ENCODE results near the gene ARPC4. TPM values are rescaled to one million over a fixed set of nuclear protein-coding genes. Genes with fewer than 3 reads are reported as not detected.

ARPC4 gene
- total RNA-seq, 1 donor from 2014 or later, result 166 TPM

- DNase-seq (ENCODE audit: low spot score), result no peak
These were observed 62.7 kb downstream of the ARPC4 start for GRCh38 chr3:9855594-9855993.

Other genes starting within 250 kb of the ARPC4 start
- gene LHFPL4, start 239.3 kb upstream of the ARPC4 start, total RNA-seq, result not detected
- 31.7 TPM for gene MTMR14, start 143.6 kb upstream of the ARPC4 start, total RNA-seq
- 0.29 TPM for gene CPNE9, start 89.2 kb upstream of the ARPC4 start, total RNA-seq
- 18.6 TPM for gene BRPF1, start 61.3 kb upstream of the ARPC4 start, total RNA-seq
- gene OGG1, start 43.1 kb upstream of the ARPC4 start, total RNA-seq, result 25.3 TPM
- 24.3 TPM for gene CAMK1, start 23.1 kb upstream of the ARPC4 start, total RNA-seq
- 54.6 TPM for gene TADA3, start 609 bp upstream of the ARPC4 start, total RNA-seq
- gene TTLL3, start 17.2 kb downstream of the ARPC4 start, total RNA-seq, result 98.3 TPM
- gene RPUSD3, start 50.9 kb downstream of the ARPC4 start, total RNA-seq, result 33.9 TPM
- 1.1 TPM for gene CIDEC, start 87.2 kb downstream of the ARPC4 start, total RNA-seq
- 26.6 TPM for gene JAGN1, start 97.5 kb downstream of the ARPC4 start, total RNA-seq
- gene IL17RE, start 109.8 kb downstream of the ARPC4 start, total RNA-seq, result 11.9 TPM
- gene IL17RC, start 124.0 kb downstream of the ARPC4 start, total RNA-seq, result 34.0 TPM
- 37.0 TPM for gene CRELD1, start 140.8 kb downstream of the ARPC4 start, total RNA-seq
- gene PRRT3, start 159.3 kb downstream of the ARPC4 start, total RNA-seq, result 3.5 TPM
- gene EMC3, start 193.8 kb downstream of the ARPC4 start, total RNA-seq, result 63.1 TPM
- gene FANCD2, start 233.4 kb downstream of the ARPC4 start, total RNA-seq, result 7.9 TPM